PFSK-1 (cell line): ENCODE results near the gene PAN2.

Experiments
- FOXP2 ChIP-seq: optimal IDR thresholded peaks from 2 replicates; pipeline ENCODE3; 2011; ENCODE audit warnings: borderline replicate concordance, control low read depth, inconsistent platforms; ENCODE audit not compliant: insufficient read depth; ENCODE audit errors: extremely low read length, extremely low read depth
- POLR2AphosphoS5 ChIP-seq: IDR thresholded peaks from 2 replicates; pipeline ENCODE4 v1.6.1; 2012; ENCODE audit warnings: low read depth, mild to moderate bottlenecking, control low read depth, low read length, moderate library complexity
- SIN3A ChIP-seq: IDR thresholded peaks from 2 replicates; pipeline ENCODE4 v1.6.1; 2012; ENCODE audit warnings: mild to moderate bottlenecking, low read length, moderate library complexity, borderline replicate concordance; ENCODE audit not compliant: insufficient read depth
- TAF1 ChIP-seq: IDR thresholded peaks from 2 replicates; pipeline ENCODE4 v1.6.1; 2012; ENCODE audit warnings: low read length, control low read depth, borderline replicate concordance; ENCODE audit not compliant: insufficient read depth
- TF ChIP-seq, protein P1 (sequence below), 2 experiments: IDR thresholded peaks; 2 replicates each; pipeline versions ENCODE4 v1.6.1 to v1.8.0; 2011 to 2012; ENCODE audit warnings: low read depth in 2 of 2, low read length in 2 of 2, control low read depth in 1 of 2, inconsistent platforms in 1 of 2, mild to moderate bottlenecking in 1 of 2, moderate library complexity in 1 of 2; ENCODE audit not compliant: insufficient read depth in 1 of 2

The PAN2 gene

DNA sequence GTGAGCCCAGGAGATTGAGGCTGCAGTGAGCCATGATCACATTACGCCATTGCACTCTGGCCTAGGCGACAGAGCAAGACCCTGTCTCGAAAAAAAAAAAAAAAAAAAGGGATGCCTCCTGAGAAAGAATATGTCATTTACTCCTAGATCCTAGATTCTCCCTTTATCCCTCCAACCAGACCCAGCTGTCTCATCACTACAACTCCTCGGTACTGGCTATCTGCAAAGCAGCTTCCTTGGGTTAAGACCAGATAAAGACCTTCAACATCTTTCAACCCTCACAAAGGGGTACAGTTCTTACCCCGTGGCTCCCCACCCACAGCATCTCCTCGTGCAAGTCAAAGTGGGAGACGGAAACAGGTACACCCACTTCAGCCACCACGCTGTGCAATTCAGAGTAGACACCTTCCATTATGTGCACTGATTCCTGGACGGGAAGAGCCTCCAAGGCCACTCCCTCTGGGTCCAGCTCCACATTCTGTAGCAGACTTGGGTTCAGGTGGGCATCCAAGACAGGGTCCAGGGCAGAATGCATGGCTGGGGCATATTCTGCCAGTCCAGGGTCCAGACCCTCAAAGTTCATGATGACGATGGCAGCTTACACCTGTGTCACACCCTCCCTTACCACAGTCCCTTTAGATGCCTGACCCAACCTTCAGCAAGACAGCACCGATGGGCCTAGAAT lies 1.1 kb downstream of the PAN2 start:
- TF ChIP-seq SIN3A (no peak), TAF1 (no peak), FOXP2 (no peak), POLR2AphosphoS5 (no peak)
- TF ChIP-seq, protein P1, sequence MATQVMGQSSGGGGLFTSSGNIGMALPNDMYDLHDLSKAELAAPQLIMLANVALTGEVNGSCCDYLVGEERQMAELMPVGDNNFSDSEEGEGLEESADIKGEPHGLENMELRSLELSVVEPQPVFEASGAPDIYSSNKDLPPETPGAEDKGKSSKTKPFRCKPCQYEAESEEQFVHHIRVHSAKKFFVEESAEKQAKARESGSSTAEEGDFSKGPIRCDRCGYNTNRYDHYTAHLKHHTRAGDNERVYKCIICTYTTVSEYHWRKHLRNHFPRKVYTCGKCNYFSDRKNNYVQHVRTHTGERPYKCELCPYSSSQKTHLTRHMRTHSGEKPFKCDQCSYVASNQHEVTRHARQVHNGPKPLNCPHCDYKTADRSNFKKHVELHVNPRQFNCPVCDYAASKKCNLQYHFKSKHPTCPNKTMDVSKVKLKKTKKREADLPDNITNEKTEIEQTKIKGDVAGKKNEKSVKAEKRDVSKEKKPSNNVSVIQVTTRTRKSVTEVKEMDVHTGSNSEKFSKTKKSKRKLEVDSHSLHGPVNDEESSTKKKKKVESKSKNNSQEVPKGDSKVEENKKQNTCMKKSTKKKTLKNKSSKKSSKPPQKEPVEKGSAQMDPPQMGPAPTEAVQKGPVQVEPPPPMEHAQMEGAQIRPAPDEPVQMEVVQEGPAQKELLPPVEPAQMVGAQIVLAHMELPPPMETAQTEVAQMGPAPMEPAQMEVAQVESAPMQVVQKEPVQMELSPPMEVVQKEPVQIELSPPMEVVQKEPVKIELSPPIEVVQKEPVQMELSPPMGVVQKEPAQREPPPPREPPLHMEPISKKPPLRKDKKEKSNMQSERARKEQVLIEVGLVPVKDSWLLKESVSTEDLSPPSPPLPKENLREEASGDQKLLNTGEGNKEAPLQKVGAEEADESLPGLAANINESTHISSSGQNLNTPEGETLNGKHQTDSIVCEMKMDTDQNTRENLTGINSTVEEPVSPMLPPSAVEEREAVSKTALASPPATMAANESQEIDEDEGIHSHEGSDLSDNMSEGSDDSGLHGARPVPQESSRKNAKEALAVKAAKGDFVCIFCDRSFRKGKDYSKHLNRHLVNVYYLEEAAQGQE (IDR thresholded peaks at IDR 0.05; ENCODE audit: insufficient read depth in 1 of 2, low read depth in 2 of 2, low read length in 2 of 2) = no peak

DNA sequence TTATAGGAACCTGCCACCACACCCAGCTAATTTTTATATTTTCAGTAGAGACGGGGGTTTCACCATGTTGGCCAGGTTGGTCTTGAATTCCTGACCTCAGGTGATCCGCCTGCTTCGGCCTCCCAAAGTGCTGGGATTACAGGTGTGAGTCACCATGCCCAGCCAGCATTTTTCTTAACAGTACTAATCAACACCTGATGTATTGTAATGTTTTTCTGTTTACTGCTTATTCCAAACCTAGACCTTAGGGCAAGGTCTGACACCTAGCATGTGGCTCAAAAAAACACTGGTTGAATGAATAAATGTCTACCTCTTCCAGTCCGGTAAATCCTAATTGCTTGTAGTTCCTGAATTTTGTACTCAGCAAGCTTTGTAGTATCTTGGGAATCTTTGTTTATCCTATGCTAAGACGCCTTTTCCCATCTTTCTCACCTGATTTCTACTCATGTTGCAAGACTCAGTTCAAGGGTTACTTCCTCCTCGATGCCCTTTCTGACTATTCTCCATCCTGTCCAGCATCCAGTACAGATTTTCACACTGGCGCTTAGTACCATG lies 2.8 kb downstream of the PAN2 start:
- TF ChIP-seq SIN3A = no peak
- TF ChIP-seq FOXP2 = no peak
- TF ChIP-seq POLR2AphosphoS5 = no peak

DNA sequence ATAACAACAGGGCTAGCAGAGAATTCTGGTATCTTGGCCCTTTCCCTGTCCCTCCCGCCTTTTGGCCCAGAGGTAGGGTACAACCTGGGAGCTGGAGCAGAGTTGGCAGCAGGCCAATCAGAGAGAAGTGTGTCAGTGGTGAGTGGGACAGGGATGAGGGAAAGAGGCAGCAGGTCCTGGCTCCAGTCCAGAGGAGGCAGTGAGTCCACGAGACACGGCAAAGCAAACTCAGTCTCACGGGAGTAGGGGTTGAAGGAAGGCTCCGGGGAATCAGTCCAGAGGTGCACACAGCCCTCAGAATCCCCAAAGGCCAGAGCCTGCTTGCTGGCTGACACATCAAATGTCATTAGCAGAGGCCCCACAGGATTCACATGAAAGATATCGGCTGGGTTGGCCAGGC lies 7.3 kb downstream of the PAN2 start:
- TF ChIP-seq SIN3A (no peak), FOXP2 (no peak), POLR2AphosphoS5 (no peak), TAF1 (no peak)
- TF ChIP-seq, protein P1 (IDR thresholded peaks at IDR 0.05; ENCODE audit: insufficient read depth in 1 of 2, low read depth in 2 of 2, low read length in 2 of 2) = no peak

DNA sequence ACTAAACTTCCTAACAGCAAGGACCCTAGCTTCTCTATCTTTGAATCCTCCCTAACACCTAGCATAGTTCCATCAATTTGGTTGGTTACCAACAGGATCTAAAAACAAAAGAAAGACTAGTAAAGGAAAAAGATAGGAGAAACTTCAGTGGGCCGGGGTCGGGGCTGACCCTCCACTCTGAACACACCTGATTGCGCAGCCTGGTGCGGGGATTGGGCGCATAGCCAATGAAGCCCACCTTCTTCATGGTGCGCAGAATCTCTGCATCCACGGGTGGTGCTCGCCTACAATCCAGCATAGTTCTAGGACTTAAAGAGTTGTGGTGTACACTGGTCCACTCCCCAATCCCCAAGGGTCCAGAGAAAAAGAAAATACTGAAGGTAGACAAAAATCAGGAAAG lies 7.7 kb downstream of the PAN2 start:
- TF ChIP-seq SIN3A = no peak
- no peak for TF ChIP-seq FOXP2
- TF ChIP-seq POLR2AphosphoS5 = no peak
- TF ChIP-seq, protein P1 (IDR thresholded peaks at IDR 0.05; ENCODE audit: insufficient read depth in 1 of 2, low read depth in 2 of 2, low read length in 2 of 2) = no peak
- no peak for TF ChIP-seq TAF1

DNA sequence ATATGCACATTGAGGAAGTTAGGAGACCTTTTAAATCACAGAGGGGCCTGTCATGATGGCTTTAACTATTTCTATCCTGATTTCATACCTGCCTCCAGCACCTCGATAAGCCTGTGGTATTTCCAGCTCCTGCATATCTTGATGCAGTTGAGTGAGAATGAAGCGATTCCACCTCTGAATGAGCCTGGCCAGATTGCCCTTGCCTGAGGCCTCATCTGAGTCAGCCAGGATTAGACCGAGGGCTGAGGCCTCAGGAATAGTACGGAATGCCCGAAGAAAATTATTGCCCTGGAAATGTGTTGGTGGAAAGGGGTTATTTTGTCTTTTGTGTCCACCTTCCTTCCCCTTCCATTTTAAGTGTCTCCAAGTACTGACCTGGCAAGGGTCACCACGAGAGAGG lies 9.6 kb downstream of the PAN2 start:
- TF ChIP-seq, protein P1 (IDR thresholded peaks at IDR 0.05; ENCODE audit: insufficient read depth in 1 of 2, low read depth in 2 of 2, low read length in 2 of 2) = no peak
- TF ChIP-seq POLR2AphosphoS5 = no peak
- TF ChIP-seq FOXP2 = no peak
- no peak for TF ChIP-seq SIN3A
